Fibroblast of lung (primary cell): ENCODE measurements around the gene LHX2. TPM values are rescaled to one million over a fixed set of nuclear protein-coding genes. Genes with fewer than 3 reads are reported as not detected.
A peak's percentile ranks its signal among the peaks of the same experiment; 100 is the strongest.

Source experiments
- DNase-seq, 2 donors: peaks; one replicate each; pipeline versions ENCODE4 v3.0.0 to v3.0.0-alpha.2; 2010; ENCODE audit warnings: low read depth in 2 of 2
- H2AFZ ChIP-seq: 2 replicates; pipeline ENCODE4 v1.5.1; 2012; ENCODE audit warnings: low read length, control low read depth, inconsistent platforms
- H3K27ac ChIP-seq: 2 replicates; pipeline ENCODE4 v1.5.1; 2011; ENCODE audit warnings: low read length, control low read depth; ENCODE audit not compliant: insufficient read depth
- H3K27me3 ChIP-seq: 2 replicates; pipeline ENCODE4 v1.5.1; 2011; ENCODE audit warnings: mild to moderate bottlenecking, low read length; ENCODE audit not compliant: control insufficient read depth, insufficient read depth
- H3K36me3 ChIP-seq: 2 replicates; pipeline ENCODE4 v1.5.1; 2011; ENCODE audit warnings: low read length; ENCODE audit not compliant: control insufficient read depth, insufficient read depth
- H3K4me1 ChIP-seq: 2 replicates; pipeline ENCODE4 v1.5.1; 2011; ENCODE audit warnings: low read length; ENCODE audit not compliant: control insufficient read depth, insufficient read depth; ENCODE audit errors: extremely low read depth
- H3K4me2 ChIP-seq: 2 replicates; pipeline ENCODE4 v1.5.1; 2011; ENCODE audit warnings: low read length, control low read depth; ENCODE audit not compliant: insufficient read depth; ENCODE audit errors: extremely low read depth
- H3K4me3 ChIP-seq, 4 experiments: fragments of 200-600 bp in 1 of 4; sonication (generic) in 1 of 4; replicated peaks in 1 of 4; 2 replicates each; pipeline ENCODE4 v1.5.1; 2011 to 2016; ENCODE audit warnings: low read length in 4 of 4, low read depth in 3 of 4, mild to moderate bottlenecking in 3 of 4, control low read depth in 2 of 4, inconsistent platforms in 1 of 4, mixed read lengths in 1 of 4; ENCODE audit not compliant: insufficient read depth in 1 of 4; ENCODE audit errors: control extremely low read depth in 1 of 4
- H3K79me2 ChIP-seq: 2 replicates; pipeline ENCODE4 v1.5.1; 2012; ENCODE audit warnings: mild to moderate bottlenecking, low read length, inconsistent platforms; ENCODE audit not compliant: control insufficient read depth, insufficient read depth
- H3K9ac ChIP-seq: 2 replicates; pipeline ENCODE4 v1.5.1; 2011; ENCODE audit warnings: mild to moderate bottlenecking, low read length, control low read depth; ENCODE audit not compliant: insufficient read depth
- H3K9me3 ChIP-seq: 2 replicates; pipeline ENCODE4 v1.5.1; 2012; ENCODE audit warnings: low read depth, low read length; ENCODE audit not compliant: control insufficient read depth, insufficient read depth
- H4K20me1 ChIP-seq: 2 replicates; pipeline ENCODE4 v1.5.1; 2011; ENCODE audit warnings: low read length; ENCODE audit not compliant: control insufficient read depth, insufficient read depth; ENCODE audit errors: extremely low read depth
- EZH2 ChIP-seq: IDR thresholded peaks from 2 replicates; pipeline ENCODE4 v1.5.1; 2012; ENCODE audit warnings: low read length, control low read depth, mild to moderate bottlenecking; ENCODE audit errors: missing control alignments
- polyA plus RNA-seq, 2 donors: library from polyadenylated mRNA; depleted of rRNA in 1 of 2; stranded (reverse) in 1 of 2; unstranded in 1 of 2; fragments of >200 nt; gene quantifications; 2 replicates each; pipeline ENCODE4 v1.2.1, GENCODE V29; 2011 to 2012; ENCODE audit warnings: missing spikeins in 1 of 2
- total RNA-seq: library from RNA; depleted of rRNA; stranded (reverse); fragments of >200 nt; gene quantifications from 2 replicates; pipeline ENCODE4 v1.2.1, GENCODE V29; 2014
- TF ChIP-seq, protein P1 (sequence below), 2 donors: IDR thresholded peaks in 1 of 2; conservative IDR thresholded peaks in 1 of 2; 1 replicate in 1 of 2; 2 replicates in 1 of 2; pipeline ENCODE4 v1.5.1; 2011 to 2012; ENCODE audit warnings: low read length in 2 of 2, control low read depth in 1 of 2, inconsistent platforms in 1 of 2, low read depth in 1 of 2, mild to moderate bottlenecking in 1 of 2

The LHX2 gene
- total and polyA plus RNA-seq, 2 donors (not counting 1 experiment from before 2014, with no cell fraction given): not detected

GRCh38 chr9:124035001-124035650 is 23.6 kb downstream of the LHX2 start:
- H3K27me3 ChIP-seq: peaks cover 26% of the 10 kb centered on the region

GRCh38 chr9:124036578-124036977 is 25.0 kb downstream of the LHX2 start:
- H3K4me3 ChIP-seq: no peak overlapping the region
- no peak overlapping the region for H3K27ac ChIP-seq
- no peaks in the 10 kb centered on the region for H3K4me1 ChIP-seq
- H3K79me2 ChIP-seq: no peaks in the 10 kb centered on the region
- DNase-seq: no peak
- no peaks in the 10 kb centered on the region for H4K20me1 ChIP-seq
- no peaks in the 10 kb centered on the region for H3K9me3 ChIP-seq
- H3K4me2 ChIP-seq: no peak overlapping the region
- no peaks in the 10 kb centered on the region for H3K36me3 ChIP-seq
- H3K27me3 ChIP-seq: peaks cover 26% of the 10 kb centered on the region
- TF ChIP-seq EZH2: no peak
- TF ChIP-seq, protein P1, sequence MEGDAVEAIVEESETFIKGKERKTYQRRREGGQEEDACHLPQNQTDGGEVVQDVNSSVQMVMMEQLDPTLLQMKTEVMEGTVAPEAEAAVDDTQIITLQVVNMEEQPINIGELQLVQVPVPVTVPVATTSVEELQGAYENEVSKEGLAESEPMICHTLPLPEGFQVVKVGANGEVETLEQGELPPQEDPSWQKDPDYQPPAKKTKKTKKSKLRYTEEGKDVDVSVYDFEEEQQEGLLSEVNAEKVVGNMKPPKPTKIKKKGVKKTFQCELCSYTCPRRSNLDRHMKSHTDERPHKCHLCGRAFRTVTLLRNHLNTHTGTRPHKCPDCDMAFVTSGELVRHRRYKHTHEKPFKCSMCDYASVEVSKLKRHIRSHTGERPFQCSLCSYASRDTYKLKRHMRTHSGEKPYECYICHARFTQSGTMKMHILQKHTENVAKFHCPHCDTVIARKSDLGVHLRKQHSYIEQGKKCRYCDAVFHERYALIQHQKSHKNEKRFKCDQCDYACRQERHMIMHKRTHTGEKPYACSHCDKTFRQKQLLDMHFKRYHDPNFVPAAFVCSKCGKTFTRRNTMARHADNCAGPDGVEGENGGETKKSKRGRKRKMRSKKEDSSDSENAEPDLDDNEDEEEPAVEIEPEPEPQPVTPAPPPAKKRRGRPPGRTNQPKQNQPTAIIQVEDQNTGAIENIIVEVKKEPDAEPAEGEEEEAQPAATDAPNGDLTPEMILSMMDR (conservative IDR thresholded peaks at IDR 0.05 in 1 of 2, IDR thresholded peaks at IDR 0.05 in 1 of 2; ENCODE audit: low read depth in 1 of 2, low read length in 2 of 2): no peak
- no peak overlapping the region for H2AFZ ChIP-seq
- no peak overlapping the region for H3K9ac ChIP-seq

More at GRCh38 chr9:124035001-124035650, 23.6 kb downstream of the LHX2 start:
- Histone ChIP-seq H3K9ac (no peak overlapping the region), H3K9me3 (no peaks in the 10 kb centered on the region), H3K4me2 (no peak overlapping the region), H3K36me3 (no peaks in the 10 kb centered on the region), H2AFZ (no peak overlapping the region), H3K27ac (no peak overlapping the region), H3K4me1 (no peaks in the 10 kb centered on the region), H4K20me1 (no peaks in the 10 kb centered on the region), H3K79me2 (no peaks in the 10 kb centered on the region), H3K4me3 (no peak overlapping the region)
- DNase-seq: no peak
- TF ChIP-seq, protein P1 (conservative IDR thresholded peaks at IDR 0.05 in 1 of 2, IDR thresholded peaks at IDR 0.05 in 1 of 2; ENCODE audit: low read depth in 1 of 2, low read length in 2 of 2): no peak

DNA sequence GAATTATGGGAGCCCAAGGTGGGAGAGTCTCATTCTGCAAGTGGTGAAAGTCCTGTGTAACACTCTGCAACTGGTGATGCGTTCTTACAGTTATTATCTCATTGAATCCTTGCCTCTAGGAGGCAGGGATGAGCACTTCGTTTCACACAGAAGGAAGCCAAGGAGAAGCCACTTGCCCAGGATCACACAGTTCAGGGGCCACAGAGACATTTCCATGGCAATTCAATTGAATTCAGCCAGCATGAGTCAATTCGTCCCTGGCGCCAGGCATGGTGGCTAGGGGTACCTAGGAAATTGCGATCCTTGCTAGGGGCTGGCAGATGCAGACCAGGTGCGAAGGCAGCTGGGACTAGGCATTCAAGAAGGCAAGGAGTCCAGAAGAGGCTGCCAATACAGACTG is 26.2 kb downstream of the LHX2 start:
- H2AFZ ChIP-seq: no peak overlapping the region
- no peak overlapping the region for H3K4me3 ChIP-seq
- H3K36me3 ChIP-seq: no peaks in the 10 kb centered on the region
- no peak overlapping the region for H3K9ac ChIP-seq
- no peak overlapping the region for H3K4me2 ChIP-seq
- H3K9me3 ChIP-seq: no peaks in the 10 kb centered on the region
- no peak overlapping the region for H3K27ac ChIP-seq
- no peaks in the 10 kb centered on the region for H4K20me1 ChIP-seq
- DNase-seq: no peak
- no peaks in the 10 kb centered on the region for H3K79me2 ChIP-seq
- H3K4me1 ChIP-seq: no peaks in the 10 kb centered on the region
- no peak for TF ChIP-seq EZH2
- TF ChIP-seq, protein P1 (conservative IDR thresholded peaks at IDR 0.05 in 1 of 2, IDR thresholded peaks at IDR 0.05 in 1 of 2; ENCODE audit: low read depth in 1 of 2, low read length in 2 of 2): peak; percentile 6 to 22
- peaks cover 27% of the 10 kb centered on the region for H3K27me3 ChIP-seq
